ENCODE measurements around the gene CACNB1. TPM values are rescaled to one million over a fixed set of nuclear protein-coding genes. Genes with fewer than 3 reads are reported as not detected.
"Not testable (repeated sequence)": the region's sequence is repeated elsewhere in the genome, so short reads cannot be mapped to it uniquely, and the experiment has no call there.

CACNB1 gene
- total RNA-seq, 1 donor, result 4.5 TPM

DNA sequence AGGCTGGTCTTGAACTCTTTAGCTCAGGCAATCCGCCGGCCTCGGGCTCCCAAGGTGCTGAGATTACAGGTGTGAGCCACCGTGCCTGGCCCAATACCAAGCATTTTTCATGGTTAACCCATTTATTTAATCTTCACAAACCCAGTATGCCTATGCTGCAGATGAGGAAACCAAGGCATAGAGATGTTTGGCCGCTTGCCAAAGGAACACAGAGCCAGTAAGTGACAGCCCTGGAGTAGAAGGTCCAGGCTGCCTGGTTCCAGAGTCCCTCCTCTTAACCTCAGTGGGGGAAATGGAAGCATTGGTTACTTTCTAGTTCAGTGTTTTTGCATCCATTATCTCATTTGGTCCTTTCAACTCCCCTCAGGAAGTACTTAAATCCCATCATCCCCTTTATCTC lies 16.2 kb downstream of the CACNB1 start:
- Histone ChIP-seq H3K9me3 (ENCODE audit: low read depth, low read length) (no peaks in the 10 kb centered on the region), H3K4me1 (ENCODE audit: insufficient read depth, low read length) (no peaks in the 10 kb centered on the region), H3K4me3 (ENCODE audit: low read length) (no peak overlapping the region), H3K27me3 (ENCODE audit: insufficient read depth, low read length) (no peaks in the 10 kb centered on the region)

DNA sequence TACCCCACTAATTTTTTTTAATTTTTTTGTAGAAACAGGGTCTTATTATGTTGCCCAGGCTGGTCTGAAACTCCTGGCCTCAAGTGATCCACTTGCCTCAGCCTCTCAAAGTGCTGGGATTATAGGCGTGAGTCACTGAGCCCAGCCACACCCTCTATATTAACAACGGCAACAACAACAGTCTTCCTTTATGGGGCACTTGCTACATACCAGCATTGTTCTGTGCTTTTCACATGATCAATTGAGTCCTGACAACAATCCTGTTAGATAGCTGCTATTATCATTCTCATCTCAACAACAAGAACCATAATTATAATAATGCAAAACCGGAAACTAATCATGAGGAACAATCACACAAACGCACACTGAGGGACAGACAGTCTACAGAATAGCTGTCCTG lies 18.9 kb downstream of the CACNB1 start:
- Histone ChIP-seq H3K27me3 (ENCODE audit: insufficient read depth, low read length) (no peaks in the 10 kb centered on the region), H3K4me1 (ENCODE audit: insufficient read depth, low read length) (peaks cover 10% of the 10 kb centered on the region), H3K4me3 (ENCODE audit: low read length) (no peak overlapping the region), H3K9me3 (ENCODE audit: low read depth, low read length) (no peaks in the 10 kb centered on the region)

DNA sequence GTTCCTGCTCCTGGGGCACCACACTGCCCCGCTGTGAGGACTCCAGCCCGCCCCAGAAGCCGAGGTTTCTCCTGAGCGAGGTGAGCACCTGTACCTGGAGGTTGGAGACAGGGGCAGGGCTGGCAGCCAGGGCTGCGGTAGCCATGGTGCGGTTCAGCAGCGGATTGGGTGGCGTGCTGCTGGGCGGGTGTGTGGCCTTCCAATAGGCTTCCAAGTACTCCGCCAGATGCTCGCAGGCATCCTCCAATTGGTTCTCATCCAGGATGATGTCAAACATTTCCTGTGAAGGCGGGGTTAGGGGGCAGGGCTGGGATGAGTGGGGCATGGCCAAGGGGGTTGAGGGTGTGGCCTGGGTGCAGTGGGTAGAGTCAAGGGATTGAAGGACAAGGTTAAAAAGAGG lies 20.2 kb downstream of the CACNB1 start:
- Histone ChIP-seq H3K9me3 (ENCODE audit: low read depth, low read length) (no peaks in the 10 kb centered on the region), H3K27me3 (ENCODE audit: insufficient read depth, low read length) (no peaks in the 10 kb centered on the region)

DNA sequence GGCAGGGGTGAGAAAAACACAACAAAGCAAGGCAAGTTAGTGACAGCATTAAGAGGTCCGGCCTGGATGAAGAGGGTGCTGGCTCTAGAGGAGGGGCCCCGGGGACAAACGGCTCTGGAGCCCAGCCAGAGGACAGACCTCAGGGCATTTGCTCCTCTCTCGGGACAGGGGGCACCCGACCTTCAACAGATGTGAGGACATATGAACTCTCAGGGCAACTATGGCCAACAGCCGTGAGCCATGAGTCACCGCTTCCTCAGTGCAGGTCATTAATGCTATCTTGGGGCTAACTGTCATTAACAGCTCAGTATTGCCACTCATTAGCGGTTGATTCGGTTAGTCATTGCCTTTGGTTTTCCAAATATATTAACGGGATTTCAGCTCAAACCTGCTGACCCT lies 21.8 kb downstream of the CACNB1 start:
- Histone ChIP-seq H3K4me3 (ENCODE audit: low read length) (no peak overlapping the region), H3K9me3 (ENCODE audit: low read depth, low read length) (no peaks in the 10 kb centered on the region), H3K4me1 (ENCODE audit: insufficient read depth, low read length) (peaks cover 10% of the 10 kb centered on the region), H3K27me3 (ENCODE audit: insufficient read depth, low read length) (no peaks in the 10 kb centered on the region)

More for the DNA sequence above, 20.2 kb downstream of the CACNB1 start:
- no peak overlapping the region for H3K4me3 ChIP-seq (ENCODE audit: low read length)
- peaks cover 10% of the 10 kb centered on the region for H3K4me1 ChIP-seq (ENCODE audit: insufficient read depth, low read length)

DNA sequence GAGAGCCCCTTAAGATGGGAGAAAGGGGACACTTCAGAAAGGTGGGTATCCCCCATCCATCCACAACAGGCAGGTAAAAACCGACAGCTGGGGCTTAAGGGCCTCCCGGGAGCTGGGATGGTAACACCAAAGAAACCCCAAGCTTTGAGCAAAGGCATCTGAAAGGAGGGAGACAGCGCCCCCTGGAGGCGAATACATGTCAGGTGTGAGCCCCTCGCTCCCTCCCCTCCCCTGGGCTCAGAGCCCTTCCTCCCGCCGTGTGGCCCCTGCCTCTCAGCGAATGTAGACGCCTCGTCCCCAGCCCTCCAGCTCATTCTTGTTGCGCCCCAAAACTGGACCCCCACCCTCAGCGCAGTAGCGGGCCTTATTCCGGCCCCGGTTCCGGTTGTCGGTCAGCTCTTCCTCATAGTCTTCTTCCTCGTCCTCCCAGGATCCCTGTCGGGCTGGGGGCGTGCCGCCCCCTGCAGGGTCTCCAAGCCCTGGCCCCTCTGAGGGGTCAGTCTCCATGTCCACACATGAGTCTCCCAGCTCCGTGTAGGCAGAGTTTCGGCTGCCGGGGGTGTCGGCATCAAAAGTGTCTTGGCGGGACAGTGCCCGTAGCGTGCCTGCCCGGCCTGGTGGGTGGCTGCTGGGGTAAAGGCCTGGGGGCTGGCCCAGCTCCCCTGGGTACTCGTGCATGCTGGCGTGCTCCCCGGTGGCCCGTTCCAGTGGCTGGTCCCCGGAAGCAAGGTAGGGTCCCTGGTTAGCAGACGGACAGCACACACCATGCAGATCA lies 22.4 kb downstream of the CACNB1 start:
- H3K9me3 ChIP-seq (ENCODE audit: low read depth, low read length), result no peaks in the 10 kb centered on the region
- no peak overlapping the region for H3K4me3 ChIP-seq (ENCODE audit: low read length)
- H3K27me3 ChIP-seq (ENCODE audit: insufficient read depth, low read length), result no peaks in the 10 kb centered on the region
- peaks cover 14% of the 10 kb centered on the region for H3K4me1 ChIP-seq (ENCODE audit: insufficient read depth, low read length)

DNA sequence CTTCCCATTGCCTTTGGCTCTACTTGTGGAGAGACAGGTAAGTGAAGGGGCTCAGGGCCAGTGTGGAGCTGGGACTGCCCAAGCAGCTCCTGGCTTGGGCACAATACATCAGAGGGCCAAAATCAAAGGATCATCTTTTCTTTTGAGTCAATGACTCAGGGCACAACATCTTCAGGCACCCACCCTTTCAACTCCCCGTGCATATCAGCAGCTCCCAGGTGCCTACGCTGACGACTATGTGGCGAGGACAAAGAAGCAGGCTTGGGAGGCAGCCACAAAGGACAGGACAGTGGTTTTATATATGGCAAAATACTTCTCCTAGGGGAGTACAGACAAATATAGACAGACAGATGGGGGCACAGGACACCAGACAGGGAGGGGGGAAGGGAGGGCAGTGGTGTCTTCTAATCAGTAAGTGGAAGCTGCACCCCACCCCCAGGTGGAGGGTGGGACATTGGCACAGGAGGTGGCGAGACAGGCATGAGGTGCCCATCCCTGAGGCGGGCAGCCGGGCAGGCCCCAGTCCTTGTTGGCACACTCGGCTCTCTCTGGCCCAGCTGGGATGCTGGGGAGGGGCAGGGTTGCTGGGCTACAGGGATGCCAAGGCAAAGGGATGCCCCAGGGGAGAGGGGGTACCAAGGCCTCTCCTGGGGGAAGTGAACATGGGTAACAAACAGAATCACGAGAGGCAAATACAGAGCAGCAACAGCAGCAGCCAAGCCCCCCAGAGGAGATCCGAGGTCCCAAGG lies 23.8 kb downstream of the CACNB1 start:
- no peaks in the 10 kb centered on the region for H3K9me3 ChIP-seq (ENCODE audit: low read depth, low read length)
- H3K27me3 ChIP-seq (ENCODE audit: insufficient read depth, low read length), result no peaks in the 10 kb centered on the region
- peaks cover 25% of the 10 kb centered on the region for H3K4me1 ChIP-seq (ENCODE audit: insufficient read depth, low read length)
- no peak overlapping the region for H3K4me3 ChIP-seq (ENCODE audit: low read length)

DNA sequence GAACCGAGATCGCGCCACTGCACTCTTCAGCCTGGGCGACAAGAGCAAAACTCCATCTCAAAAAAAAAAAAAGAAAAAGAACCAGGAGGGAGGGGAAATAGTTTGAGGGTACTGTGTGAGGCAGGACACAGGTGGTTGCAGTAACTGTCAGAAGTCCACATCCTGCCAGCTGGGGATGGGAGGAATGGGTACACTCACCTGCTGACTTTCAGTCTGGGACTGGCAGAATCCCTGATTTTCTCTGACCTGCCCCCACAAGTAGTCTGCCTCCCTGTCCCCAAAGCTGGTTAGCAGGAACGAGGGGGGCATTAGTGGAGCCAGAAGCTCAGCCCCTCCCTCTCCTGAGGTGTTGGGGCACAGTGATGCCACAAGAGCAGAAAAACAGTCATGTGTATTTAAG lies 24.4 kb downstream of the CACNB1 start:
- Histone ChIP-seq H3K9me3 (ENCODE audit: low read depth, low read length) (no peaks in the 10 kb centered on the region), H3K27me3 (ENCODE audit: insufficient read depth, low read length) (no peaks in the 10 kb centered on the region), H3K4me1 (ENCODE audit: insufficient read depth, low read length) (peaks cover 28% of the 10 kb centered on the region), H3K4me3 (ENCODE audit: low read length) (no peak overlapping the region)

DNA sequence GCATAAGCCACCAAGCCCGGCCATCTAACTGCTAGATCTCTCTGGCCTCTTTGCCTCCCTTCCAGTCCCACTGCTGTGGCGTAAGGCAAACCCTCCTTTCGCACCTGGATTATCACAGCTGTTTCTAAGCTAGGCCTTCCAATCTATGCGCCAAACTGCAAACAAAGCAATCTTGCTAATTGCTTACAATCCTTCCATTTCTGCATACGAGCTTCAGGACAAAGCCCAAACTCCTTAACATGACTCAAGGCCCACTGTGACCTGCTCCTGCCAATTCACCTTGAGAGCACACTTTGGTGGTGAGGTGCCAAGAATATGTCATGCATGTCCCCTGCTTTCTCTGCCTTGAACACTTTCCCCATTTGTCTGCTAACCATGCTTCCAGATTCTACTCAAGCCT lies 25.5 kb downstream of the CACNB1 start:
- no peaks in the 10 kb centered on the region for H3K27me3 ChIP-seq (ENCODE audit: insufficient read depth, low read length)
- no peak overlapping the region for H3K4me3 ChIP-seq (ENCODE audit: low read length)
- H3K4me1 ChIP-seq (ENCODE audit: insufficient read depth, low read length), result peaks cover 39% of the 10 kb centered on the region
- H3K9me3 ChIP-seq (ENCODE audit: low read depth, low read length), result no peaks in the 10 kb centered on the region

DNA sequence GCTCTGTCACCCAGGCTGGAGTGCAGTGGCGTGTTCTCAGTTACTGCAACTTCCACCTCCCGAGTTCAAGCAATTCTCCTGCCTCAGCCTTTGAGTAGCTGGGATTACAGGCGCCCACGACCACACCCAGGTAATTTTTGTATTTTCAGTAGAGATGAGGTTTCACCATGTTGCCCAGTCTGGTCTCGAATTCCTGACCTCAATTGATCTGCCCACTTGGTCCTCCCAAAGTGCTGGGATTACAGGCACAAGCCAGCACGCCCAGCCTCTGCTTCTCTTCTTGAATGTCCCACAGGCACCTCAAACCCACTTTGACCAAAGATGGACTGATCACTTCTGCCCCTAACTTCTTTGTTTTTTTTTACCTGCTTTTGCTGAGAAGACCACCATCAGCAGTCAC lies 26.9 kb downstream of the CACNB1 start:
- no peak overlapping the region for H3K4me3 ChIP-seq (ENCODE audit: low read length)

DNA sequence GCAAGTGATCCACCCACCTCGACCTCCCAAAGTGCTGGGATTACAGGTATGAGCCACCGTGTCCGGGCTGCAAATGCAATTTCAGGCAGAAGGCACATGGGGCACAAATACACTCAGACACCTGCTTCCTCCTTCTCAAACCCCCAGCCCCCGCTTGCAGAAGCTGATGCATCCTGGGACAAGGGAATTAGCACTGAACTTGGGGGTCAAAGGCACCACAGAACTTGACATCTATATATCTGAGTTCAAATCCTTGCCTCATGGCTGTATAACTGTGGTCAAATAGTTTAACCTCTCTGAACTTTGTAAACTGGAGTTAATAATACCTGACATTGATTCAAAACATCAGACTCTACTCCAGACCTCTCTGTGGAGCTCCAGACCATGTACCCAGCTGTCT lies 27.4 kb downstream of the CACNB1 start:
- peaks cover 48% of the 10 kb centered on the region for H3K4me1 ChIP-seq (ENCODE audit: insufficient read depth, low read length)

More for the DNA sequence above, 26.9 kb downstream of the CACNB1 start:
- Histone ChIP-seq H3K27me3 (ENCODE audit: insufficient read depth, low read length) (no peaks in the 10 kb centered on the region), H3K4me1 (ENCODE audit: insufficient read depth, low read length) (peaks cover 48% of the 10 kb centered on the region), H3K9me3 (ENCODE audit: low read depth, low read length) (no peaks in the 10 kb centered on the region)

DNA sequence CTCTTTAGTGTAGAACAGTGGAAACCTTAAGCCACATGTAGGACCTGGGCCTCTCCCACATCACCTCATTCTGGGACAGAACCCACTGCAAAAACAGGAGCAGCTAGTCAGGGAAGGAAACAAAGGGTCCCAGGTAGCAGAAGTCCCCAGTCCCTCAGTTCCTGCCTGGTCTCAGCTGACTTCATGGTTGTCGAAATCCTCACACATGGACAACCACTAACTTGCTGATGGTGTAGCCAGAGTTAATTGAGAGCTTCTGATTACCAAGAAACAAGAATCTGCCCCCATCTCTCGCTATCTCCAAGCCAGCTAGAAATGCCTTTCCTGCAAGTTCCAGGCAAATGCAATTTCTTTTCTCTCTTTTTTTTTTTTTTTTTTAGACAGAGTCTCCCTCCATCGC lies 28.0 kb downstream of the CACNB1 start:
- Histone ChIP-seq H3K9me3 (ENCODE audit: low read depth, low read length) (no peaks in the 10 kb centered on the region), H3K4me1 (ENCODE audit: insufficient read depth, low read length) (peaks cover 52% of the 10 kb centered on the region), H3K4me3 (ENCODE audit: low read length) (no peak overlapping the region), H3K27me3 (ENCODE audit: insufficient read depth, low read length) (no peaks in the 10 kb centered on the region)

More for the DNA sequence above, 27.4 kb downstream of the CACNB1 start:
- H3K27me3 ChIP-seq (ENCODE audit: insufficient read depth, low read length), result no peaks in the 10 kb centered on the region
- H3K4me3 ChIP-seq (ENCODE audit: low read length), result no peak overlapping the region
- H3K9me3 ChIP-seq (ENCODE audit: low read depth, low read length), result no peaks in the 10 kb centered on the region

DNA sequence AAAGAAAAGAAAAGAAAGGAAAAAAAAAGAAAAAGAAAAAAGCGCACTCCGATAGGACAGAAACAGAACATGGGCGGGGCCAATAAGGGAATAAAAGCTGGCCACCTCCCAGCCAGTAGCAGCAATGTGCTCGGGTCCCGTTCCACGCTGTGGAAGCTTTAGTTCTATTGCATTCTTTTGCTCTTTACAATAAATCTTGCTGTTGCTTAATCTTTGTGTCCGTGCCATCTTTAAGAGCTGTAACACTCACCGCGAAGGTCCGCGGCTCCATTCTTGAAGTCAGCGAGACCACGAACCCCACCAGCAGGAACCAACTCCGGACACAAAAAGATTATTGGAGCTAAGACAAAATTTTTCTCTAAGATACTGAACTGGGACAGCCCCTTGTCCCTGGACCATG lies 28.4 kb downstream of the CACNB1 start:
- H3K4me1 ChIP-seq (ENCODE audit: insufficient read depth, low read length), result peaks cover 54% of the 10 kb centered on the region
- no peaks in the 10 kb centered on the region for H3K27me3 ChIP-seq (ENCODE audit: insufficient read depth, low read length)
- H3K9me3 ChIP-seq (ENCODE audit: low read depth, low read length), result no peaks in the 10 kb centered on the region
- H3K4me3 ChIP-seq (ENCODE audit: low read length), result no peak overlapping the region

DNA sequence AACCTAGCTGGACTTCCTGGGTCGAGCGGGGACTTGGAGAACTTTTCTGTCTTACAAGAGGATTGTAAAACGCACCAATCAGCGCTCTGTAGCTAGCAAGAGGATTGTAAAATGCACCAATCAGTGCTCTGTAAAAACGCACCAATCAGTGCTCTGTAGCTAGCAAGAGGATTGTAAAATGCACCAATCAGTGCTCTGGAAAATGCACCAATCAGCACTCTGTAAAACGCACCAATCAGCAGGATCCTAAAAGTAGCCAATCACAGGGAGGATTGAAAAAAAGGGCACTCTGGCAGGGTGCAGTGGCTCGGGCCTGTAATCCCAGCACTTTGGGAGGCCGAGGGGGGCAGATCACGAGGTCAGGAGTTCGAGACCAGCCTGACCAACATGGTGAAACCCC lies 29.0 kb downstream of the CACNB1 start:
- not testable (repeated sequence) for H3K9me3 ChIP-seq (ENCODE audit: low read depth, low read length); H3K4me3 ChIP-seq (ENCODE audit: low read length); H3K27me3 ChIP-seq (ENCODE audit: insufficient read depth, low read length)
- peaks cover 54% of the 10 kb centered on the region for H3K4me1 ChIP-seq (ENCODE audit: insufficient read depth, low read length)

DNA sequence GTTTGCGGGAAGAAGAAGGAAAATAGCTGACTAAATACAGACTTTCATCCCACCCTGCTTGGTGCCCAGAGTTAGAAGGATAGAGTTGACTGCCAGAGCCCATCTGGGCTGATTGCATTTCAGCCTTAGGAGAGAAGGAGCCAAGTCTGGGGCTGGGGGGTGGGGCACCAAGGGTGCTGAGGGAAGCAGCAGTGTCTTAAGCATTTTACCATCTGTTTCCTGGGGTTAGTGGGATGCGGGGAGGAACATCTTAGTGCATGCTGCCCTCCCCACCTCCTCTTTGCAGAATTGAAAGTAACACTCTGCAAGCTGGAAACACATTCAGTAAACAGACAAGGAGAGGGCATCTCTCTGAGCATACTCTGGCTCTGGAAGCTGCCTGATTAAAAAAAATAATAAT lies 30.0 kb downstream of the CACNB1 start:
- no peak overlapping the region for H3K4me3 ChIP-seq (ENCODE audit: low read length)
- H3K9me3 ChIP-seq (ENCODE audit: low read depth, low read length), result no peaks in the 10 kb centered on the region
- peaks cover 54% of the 10 kb centered on the region for H3K4me1 ChIP-seq (ENCODE audit: insufficient read depth, low read length)
- no peaks in the 10 kb centered on the region for H3K27me3 ChIP-seq (ENCODE audit: insufficient read depth, low read length)

DNA sequence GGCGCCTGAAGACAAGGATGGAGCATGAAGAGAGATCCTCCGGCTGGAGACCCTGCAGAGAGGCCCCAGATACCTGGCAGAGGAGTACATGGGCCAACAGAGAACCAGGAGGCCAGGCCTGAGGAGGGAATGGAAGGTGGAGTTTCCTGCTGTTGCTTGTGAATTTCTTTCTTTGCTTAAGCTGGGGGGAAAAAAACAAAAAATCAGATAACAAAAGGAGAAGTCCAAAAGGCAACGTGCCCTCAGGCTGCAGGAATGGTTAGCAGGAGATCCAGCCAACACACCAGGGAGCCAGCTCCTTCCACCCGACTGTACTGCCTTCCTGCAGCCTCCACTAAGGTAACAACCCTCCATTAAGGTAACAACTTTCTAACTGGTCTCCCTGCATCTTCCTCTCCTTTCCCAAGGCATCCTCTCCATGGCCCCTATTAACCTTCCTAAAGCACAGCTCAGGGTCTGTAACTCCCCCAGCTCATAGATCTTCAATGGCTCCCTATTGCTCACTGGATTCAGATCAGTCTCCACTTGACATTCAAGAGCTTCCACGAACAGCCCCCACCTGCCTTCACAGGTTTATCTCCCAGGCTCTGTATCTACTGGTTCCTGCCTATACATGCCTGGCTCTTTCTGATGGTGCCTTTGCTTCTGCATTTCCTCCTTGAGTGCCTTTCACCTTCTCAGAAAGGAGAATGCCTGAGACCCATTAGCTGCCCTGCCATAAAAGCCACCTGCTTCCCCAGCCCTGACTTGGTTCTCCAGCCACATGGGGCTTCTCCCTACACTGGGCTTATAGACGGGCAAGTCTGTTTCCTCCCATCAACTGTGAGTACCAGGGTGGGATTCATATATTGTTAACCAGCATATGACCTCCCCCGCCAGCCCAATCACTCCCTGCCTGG lies 30.8 kb downstream of the CACNB1 start:
- Histone ChIP-seq H3K4me3 (ENCODE audit: low read length) (no peak overlapping the region), H3K4me1 (ENCODE audit: insufficient read depth, low read length) (peaks cover 54% of the 10 kb centered on the region), H3K9me3 (ENCODE audit: low read depth, low read length) (no peaks in the 10 kb centered on the region), H3K27me3 (ENCODE audit: insufficient read depth, low read length) (no peaks in the 10 kb centered on the region)

Measured in mononuclear cell (primary cell).